WI38 (cell line): ENCODE data around the gene VMP1.

Experiments
- H3K4me3 ChIP-seq: 2 replicates; pipeline ENCODE4 v1.5.1; 2011; ENCODE audit warnings: low read depth, mild to moderate bottlenecking, control low read depth, low read length
- TF ChIP-seq, protein P1 (sequence below): IDR thresholded peaks from 2 replicates; pipeline ENCODE4 v1.5.1; 2012; ENCODE audit warnings: low read depth, mild to moderate bottlenecking, control low read depth, low read length

VMP1 gene

DNA sequence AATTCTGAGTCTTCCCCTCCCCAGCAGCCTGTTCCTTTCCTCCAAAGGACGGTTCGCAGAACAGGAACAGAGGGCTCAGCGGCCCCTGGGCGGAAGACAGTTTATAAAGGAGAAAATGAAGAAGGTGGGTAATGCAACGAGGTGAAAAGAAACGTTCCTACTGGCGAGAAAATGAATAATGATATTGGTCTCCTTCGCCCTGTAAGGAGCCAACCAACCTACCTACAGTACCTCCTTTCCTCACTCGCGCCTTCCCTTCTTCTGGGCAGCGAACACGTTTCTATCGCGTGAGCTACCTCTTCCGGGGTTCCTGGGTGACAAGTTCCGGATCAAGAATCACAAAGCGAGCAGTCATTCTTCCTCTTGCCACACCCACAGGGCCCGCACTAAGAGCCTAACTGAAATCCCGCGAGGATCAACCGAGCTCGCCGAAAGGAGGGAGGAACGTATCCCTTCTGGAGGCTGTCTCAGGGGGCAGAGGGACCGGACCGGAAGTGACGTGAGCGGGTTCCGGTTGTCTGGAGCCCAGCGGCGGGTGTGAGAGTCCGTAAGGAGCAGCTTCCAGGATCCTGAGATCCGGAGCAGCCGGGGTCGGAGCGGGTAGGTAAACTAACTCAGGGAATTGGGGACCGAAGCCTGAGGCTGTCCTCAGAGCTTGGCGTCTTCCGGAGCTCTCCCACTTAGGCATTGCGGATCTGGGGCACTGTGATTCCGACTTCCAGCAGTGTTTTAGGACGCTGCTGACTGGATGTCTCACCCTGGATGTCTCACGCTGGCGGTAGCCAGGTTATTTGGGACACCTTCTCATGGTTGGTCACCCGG lies at the start of gene VMP1, which contains the start of gene PTRH2:
Gene VMP1 (plus strand): TSS at position 506 of the 822 bp plus-strand sequence. CDS start 23,793 bp downstream, outside the sequence.
Gene PTRH2 (minus strand): TSS at position 282 of the 822 bp plus-strand sequence. CDS start 9,452 bp downstream, outside the sequence.
- TF ChIP-seq, protein P1, sequence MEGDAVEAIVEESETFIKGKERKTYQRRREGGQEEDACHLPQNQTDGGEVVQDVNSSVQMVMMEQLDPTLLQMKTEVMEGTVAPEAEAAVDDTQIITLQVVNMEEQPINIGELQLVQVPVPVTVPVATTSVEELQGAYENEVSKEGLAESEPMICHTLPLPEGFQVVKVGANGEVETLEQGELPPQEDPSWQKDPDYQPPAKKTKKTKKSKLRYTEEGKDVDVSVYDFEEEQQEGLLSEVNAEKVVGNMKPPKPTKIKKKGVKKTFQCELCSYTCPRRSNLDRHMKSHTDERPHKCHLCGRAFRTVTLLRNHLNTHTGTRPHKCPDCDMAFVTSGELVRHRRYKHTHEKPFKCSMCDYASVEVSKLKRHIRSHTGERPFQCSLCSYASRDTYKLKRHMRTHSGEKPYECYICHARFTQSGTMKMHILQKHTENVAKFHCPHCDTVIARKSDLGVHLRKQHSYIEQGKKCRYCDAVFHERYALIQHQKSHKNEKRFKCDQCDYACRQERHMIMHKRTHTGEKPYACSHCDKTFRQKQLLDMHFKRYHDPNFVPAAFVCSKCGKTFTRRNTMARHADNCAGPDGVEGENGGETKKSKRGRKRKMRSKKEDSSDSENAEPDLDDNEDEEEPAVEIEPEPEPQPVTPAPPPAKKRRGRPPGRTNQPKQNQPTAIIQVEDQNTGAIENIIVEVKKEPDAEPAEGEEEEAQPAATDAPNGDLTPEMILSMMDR = no peak
- peak within 1 kb of the TSS; percentile 99 for H3K4me3 ChIP-seq

DNA sequence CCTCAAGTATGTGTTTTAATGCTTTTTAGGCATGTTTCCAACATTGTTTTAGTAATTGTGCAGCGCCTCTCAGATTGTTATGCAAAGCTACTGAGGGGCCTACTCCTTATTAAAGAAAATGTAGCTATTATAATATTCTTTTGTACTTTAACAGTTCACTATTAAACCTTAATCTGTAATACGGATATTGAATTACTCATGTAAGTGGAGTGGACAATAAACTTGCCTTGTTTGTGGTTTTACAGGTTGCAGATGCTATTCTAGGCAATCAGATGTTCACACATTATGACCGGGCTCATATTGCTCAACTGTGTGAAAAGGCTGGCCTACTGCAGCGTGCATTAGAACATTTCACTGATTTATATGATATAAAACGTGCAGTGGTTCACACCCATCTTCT lies 41.2 kb upstream of the VMP1 start:
- no peak overlapping the region for H3K4me3 ChIP-seq
- TF ChIP-seq, protein P1 = no peak

DNA sequence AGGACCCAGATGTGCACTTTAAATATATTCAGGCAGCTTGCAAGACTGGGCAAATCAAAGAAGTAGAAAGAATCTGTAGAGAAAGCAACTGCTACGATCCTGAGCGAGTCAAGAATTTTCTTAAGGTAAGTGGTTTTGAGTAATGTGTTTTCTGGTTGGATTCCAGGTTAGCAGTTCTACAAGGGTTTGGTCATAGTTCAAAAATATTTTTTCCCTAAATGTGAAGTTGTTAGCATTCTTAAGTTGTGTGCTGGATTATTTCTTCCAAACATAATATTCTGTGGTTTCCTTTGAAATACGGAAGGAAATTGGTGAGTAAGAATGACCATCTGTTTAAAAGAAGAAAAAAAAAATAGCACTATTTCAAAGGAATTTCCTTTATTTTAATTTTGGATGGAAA lies 38.6 kb upstream of the VMP1 start:
- TF ChIP-seq, protein P1 = no peak
- no peak overlapping the region for H3K4me3 ChIP-seq

DNA sequence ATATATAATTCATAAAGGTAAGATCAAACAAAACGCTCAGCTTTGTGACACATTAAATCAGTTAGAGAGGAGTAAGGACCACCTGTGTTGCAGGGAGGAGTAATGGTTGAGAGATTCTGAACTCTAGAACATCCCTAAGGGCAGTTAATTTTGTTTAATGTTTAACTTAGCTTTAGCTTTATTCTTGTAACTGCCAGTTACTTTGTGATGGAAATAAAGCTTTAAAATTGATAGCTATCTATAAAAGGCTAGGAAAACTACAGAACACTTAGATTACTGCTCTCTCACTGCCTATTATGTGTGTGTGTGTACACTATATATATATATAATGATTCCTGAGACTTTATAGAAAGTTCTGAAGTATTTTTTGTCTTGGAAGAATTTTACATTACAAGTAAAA lies 38.0 kb upstream of the VMP1 start:
- H3K4me3 ChIP-seq = no peak overlapping the region
- TF ChIP-seq, protein P1 = no peak

DNA sequence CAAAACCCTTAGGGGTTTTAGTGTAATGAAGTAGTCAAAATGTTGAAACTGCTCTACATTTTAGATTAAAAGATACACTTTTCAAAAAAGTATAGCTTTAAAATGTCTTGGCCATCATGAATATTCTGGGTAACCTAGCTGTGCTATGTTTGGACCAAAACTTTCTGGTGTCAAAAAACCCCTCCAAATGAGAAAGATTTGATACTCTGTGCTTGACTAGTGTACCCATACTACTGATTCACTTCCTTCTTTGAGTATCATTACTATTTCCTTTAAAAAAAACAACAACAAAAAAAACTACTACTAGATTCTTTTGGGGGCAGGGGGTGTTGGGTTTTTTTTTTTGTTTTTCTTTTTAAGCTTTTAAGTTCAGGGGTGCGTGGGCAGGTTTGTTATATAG lies 37.5 kb upstream of the VMP1 start:
- no peak overlapping the region for H3K4me3 ChIP-seq
- TF ChIP-seq, protein P1 = no peak

DNA sequence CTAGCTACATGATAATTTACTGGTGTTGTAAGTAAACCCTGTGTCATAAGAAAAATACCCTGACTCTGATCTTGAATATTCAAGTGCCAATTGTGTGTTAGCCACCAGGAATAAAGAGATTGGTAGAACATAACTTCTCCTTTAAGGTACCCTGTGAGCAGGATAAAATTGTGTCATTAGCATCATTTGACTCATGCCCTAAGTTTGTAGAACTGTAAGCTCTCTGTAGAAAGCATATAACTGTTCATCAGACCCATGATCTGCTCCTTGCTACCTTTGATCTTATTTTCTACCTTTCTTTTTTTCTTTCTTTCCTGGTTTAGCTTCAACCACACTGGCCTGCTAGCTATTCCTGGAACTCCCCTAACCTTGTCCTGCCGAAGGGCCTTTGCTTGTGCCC lies 36.1 kb upstream of the VMP1 start:
- no peak overlapping the region for H3K4me3 ChIP-seq
- TF ChIP-seq, protein P1 = no peak

DNA sequence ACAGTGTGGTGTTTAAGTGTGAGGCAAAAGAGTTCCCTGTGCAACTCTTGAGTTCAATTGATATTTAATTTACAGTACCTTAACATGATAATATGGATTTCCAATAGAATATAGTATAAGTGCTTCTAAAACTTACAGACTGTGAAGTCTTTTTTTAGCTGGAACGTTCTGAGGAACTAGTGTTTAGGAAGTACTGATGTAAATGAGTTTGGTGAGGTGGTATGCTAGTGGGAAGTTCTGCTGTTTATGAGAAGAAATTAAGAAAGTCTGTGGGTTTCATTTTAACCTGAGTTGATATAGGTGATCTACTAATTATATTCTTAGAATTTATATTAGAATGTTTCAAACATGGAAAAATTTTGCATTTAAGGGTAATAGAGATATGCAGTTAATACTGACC lies 32.2 kb upstream of the VMP1 start:
- no peak overlapping the region for H3K4me3 ChIP-seq
- TF ChIP-seq, protein P1 = no peak
